DMS53 treated with DMSO at 0.1 percent for 48 hours (cell line): Measurements from ENCODE around the gene P2RX3.
"Not testable (repeated sequence)": the region's sequence is repeated elsewhere in the genome, so short reads cannot be mapped to it uniquely, and the experiment has no call there.

Experiments used
- DNase-seq: peaks from one replicate; lab custom pipeline; 2025; ENCODE audit not compliant: unreplicated experiment; lab: John Stamatoyannopoulos, UW

Gene P2RX3

DNA sequence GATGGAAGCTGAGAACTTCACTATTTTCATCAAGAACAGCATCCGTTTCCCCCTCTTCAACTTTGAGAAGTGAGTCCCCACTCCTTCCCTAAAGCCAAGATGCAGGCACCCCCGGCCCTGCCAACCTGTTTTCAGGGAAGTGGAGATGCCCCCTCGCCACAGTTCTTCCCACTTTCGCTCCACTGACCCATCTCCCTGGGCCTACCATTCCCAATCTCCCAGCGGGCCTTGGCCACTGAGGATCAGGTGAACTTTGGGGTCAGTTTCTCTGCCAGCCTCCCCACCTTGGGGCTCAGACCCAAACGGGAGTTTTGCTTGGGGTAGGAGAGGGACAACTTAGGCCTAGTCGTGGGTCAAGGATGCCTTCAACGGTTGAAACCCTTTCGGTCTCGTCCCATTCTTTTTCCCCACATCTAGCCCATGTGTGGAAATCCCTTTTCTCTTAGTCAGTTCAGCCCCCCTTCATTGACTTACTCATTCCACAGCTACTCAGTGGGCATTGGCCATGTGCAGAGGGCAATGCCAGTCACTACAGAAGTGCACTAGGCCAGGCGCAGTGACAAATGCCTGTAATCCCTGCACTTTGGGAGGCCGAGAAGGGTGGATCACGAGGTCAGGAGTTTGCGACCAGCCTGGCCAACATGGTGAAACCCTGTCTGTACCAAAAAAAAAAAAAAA is 10.6 kb downstream of the P2RX3 start:
- DNase-seq = no peak

DNA sequence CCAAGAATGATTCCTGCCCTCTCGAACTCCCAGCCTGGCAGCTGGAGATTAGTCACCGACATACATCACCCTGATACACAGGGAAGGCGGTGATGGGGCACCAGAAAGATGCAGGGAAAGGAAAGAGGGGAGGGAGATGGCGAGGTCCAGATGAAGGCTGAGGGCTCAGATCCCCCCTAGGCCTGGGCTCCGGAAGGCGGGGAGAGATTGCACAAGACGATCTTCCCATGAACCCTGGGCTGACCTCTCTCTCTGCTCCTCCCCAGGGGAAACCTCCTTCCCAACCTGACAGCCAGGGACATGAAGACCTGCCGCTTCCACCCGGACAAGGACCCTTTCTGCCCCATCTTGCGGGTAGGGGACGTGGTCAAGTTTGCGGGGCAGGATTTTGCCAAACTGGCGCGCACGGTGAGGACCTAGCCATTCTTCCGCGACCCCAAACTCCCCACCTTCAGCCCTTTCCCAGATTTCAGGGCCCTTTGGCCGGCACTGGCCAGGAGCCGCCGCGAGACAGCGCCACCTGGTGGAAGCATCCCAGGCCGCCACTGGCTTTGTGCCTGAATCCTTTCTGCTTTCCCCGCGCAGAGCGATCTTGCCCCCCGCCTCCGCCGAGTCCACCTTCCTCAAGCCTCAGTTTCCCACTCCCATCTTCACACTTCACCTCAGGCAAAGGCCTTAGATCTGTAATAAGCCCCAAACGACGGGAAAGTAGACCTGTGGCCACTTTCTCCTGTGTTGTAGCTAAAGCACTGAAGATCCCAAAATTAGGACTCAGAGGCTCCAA is 11.5 kb downstream of the P2RX3 start:
- DNase-seq = no peak

DNA sequence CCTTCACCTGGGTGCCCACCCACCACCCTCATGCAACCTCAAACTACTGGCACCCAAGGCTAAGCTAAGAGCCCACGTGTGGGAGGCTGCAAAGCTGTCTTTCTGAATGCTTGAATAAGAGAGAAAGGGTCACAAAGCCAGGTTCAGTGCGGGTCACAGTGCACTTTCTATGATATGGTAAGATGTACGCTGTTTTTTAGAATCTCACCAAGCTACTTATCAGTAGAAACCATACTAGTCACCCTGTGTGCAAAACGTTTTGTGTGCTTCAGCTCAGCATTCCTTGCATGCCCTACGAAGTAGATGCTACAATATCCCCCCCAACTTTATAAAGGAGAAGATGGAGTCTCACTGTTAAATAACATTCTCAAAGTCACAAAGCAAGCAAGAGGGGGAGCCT is 14.9 kb downstream of the P2RX3 start:
- no peak for DNase-seq

- DNase-seq = no peak
These were observed 15.3 kb downstream of the P2RX3 start for GRCh38 chr11:57353446-57353845.

- no peak for DNase-seq
These were observed 15.7 kb downstream of the P2RX3 start for GRCh38 chr11:57353852-57354251.

DNA sequence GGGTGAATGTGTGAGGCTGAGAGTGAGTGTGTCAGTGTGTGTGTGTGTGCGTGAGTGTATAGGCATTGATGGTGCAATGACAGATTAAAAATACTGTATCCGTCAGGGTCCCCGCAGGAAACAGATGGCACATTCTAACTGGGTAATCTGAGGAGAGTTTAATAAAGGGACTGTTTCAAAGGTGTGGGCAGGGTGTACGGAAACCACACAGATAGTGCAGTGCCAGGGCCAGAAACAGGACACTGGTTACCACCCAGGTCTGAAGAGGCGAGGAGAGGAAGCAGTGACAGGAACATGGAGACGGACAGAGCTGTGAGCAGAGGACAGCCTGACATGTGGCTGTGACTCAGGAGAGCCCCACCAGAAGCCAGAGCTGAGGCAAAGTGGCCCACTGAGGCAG is 16.5 kb downstream of the P2RX3 start:
- DNase-seq = no peak

- no peak for DNase-seq
These were observed 18.1 kb downstream of the P2RX3 start for GRCh38 chr11:57356268-57356667.

- DNase-seq = no peak
These were observed 19.2 kb downstream of the P2RX3 start for GRCh38 chr11:57357310-57357709.

GRCh38 chr11:57357856-57358255 is 19.7 kb downstream of the P2RX3 start:
- DNase-seq = no peak

DNA sequence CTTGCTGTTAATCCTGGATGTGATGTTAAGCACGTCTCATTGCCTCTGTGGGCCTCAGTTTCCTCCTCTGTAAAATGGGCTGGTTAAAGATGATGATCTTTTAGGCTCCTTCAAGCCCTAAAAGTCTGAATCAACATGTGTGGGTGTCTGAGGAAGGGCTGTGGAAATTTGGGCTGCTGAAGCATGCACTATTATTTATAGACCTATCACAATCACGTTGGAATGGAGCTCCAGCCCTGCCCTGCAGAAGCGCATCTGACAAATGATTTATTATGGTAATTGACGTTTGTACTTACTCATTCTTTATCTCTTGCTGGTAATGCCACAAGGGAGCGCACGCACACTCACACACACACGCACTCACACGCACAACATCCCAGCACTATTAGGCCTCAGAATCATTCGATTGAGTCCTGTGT is 20.4 kb downstream of the P2RX3 start:
- no peak for DNase-seq

DNA sequence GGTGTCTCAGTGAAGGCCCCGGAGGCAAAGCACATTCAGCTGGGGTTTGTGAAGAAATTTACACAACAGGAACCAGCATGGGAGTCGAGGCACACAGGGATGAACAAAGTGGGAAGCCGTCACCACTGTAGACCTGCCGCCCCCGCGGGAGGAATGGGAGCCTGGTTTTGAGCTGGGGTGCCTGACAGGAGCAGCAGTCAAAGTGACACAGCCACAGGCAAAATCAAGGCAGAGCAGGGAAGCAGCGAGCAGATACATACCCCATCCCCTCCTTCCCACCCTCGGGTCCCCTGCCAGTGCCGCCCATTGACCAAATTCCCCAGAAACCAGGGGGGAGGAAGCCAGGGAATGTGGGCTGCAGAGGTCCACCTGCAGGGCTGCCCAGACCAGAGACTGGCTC is 20.8 kb downstream of the P2RX3 start:
- no peak for DNase-seq

DNA sequence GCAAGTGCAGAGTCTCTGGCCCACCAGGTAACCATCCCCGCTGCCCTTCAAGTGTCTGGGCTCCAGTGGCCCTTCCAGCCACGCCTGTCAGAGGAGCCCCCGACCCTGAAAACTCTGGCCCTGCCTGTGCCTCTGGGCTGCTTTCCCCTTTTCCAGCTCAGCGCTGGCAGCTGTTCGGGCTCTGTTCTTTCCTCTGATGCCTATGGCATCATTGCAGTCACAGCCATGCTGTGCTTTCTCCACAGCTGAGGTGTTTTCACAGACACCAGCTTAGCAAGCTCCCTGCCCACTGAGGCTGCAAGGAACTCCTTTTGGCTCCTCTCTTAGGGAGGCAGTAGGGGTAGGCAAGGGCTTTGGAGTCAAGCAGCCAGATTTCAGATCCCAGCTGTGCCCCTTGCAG is 21.2 kb downstream of the P2RX3 start:
- no peak for DNase-seq

GRCh38 chr11:57359896-57360690 is 21.9 kb downstream of the P2RX3 start:
- DNase-seq = no peak

DNA sequence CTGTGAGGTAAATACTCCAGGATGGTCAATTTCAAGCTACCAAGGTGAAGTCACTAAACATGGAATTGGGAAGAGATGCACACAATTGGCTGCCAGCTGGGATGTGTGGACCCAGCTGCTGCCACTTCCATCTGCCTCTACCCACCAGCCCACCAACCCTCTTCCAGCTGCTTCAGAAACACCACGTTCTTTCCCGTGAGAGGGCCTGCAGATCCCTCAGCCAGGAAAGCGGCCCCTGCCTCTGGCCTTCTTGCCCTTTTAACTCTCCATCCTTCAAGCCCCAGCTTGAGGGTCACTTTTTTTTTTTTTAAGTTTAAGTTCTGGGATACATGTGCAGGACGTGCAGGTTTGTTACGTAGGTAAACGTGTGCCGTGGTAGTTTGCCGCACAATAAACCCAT is 22.8 kb downstream of the P2RX3 start:
- DNase-seq = no peak

GRCh38 chr11:57361420-57361819 is 23.3 kb downstream of the P2RX3 start:
- not testable (repeated sequence) for DNase-seq

- no peak for DNase-seq
These were observed 23.8 kb downstream of the P2RX3 start for GRCh38 chr11:57361926-57362325.

DNA sequence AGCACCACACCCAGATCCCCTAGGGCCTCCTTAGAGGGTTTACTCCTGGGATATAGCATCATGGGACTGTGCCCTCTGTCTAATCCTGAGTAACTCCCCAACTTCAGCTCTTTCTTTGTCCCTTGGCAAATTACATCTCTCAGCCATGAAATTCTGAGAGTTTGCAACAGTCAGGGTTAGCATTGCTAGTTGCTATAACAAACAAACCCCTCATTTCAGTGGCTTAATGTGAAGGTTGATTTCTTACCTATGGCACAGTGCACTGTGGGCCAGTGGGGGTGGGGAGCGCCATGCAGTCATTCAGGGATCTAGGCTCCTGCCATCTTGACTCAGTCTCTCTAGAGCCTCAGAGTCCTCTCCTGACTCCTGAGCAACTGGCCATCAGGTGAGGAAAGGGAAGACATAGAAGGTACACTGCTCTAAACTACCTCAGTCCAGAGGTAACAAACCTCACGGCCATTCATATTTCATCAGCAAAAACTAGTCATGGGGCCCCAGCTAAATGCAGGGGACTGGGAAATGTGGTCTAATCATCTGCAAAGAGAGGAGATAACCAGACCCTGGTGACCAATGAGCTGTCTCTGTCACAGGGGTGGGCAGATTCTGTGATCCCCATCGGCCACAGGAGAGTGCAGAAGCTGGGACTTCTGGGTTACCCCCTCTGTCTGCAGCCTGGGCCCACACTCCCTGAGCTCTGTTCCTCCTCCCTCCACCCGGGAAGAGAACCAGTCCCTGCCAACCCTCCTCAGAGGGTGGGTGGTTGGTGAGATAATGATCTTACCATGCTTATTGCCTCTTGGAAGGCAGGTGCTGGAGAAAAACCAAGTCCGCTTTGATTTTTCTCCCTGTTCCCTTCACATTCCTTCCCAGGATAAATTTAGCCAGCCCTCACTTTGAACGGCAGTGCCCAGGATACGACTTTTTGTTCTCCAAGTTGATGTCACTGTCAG is 25.3 kb downstream of the P2RX3 start:
- no peak for DNase-seq

GRCh38 chr11:57364851-57365660 is 26.9 kb downstream of the P2RX3 start:
- DNase-seq = no peak

DNA sequence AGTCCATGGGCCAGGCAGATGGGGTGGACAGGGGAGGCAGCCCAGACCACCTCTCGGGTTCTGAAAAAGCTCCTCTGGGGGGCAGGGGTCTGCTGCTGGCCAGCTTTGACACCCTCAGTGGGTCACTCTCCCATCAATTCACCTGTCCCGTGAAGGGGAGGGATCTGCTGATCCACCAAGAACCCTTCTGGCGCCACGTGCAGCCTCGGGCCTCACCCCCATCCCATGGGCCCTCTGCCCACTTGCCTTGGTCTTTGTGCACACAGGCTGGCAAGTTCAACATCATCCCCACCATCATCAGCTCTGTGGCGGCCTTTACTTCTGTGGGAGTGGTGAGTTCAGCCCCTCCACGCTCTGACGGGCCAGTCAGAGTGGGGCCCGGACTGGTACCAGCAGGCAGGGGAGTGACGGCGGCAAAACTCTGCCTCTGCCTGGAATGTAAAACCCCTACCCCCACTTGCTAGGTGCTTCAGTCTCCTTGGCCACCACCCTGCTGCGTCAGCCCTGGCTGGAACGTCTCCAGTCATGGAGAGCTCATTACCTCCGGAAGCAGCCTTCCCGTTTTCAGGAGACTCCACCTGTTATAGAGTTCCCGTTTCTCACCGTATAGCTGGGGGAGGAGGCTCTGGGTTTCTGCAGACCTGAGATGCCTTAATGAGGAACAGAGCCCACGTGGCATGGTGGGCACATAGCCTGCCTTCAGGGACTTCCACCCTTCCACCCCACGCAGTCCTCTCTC is 30.1 kb downstream of the P2RX3 start:
- no peak for DNase-seq
